Spleen (tissue), 11 donors: ENCODE data around the gene RAI2. TPM values are rescaled to one million over a fixed set of nuclear protein-coding genes. Genes with fewer than 3 reads are reported as not detected.

Experiments
- DNase-seq: peaks from one replicate; pipeline ENCODE4 v3.0.0-alpha.2; 2020
- H3K27ac ChIP-seq, 8 donors: fragments of 200-600 bp; sonication (generic) in 7 of 8; 1 replicate in 4 of 8; 2 replicates in 4 of 8; pipeline versions ENCODE4 v1.5.0 to v1.8.0; 2016 to 2021; ENCODE audit warnings: inconsistent platforms in 4 of 8, mild to moderate bottlenecking in 4 of 8, moderate library complexity in 1 of 8
- H3K27me3 ChIP-seq, 7 donors: fragments of 200-600 bp; sonication (generic) in 6 of 7; replicated peaks in 1 of 7; 1 replicate in 4 of 7; 2 replicates in 3 of 7; pipeline versions ENCODE4 v1.5.0 to v1.8.0; 2016 to 2021; ENCODE audit warnings: inconsistent platforms in 3 of 7, mild to moderate bottlenecking in 1 of 7
- H3K36me3 ChIP-seq, 6 donors: fragments of 200-600 bp; sonication (generic) in 5 of 6; 1 replicate in 4 of 6; 2 replicates in 2 of 6; pipeline versions ENCODE4 v1.5.0 to v1.8.0; 2016 to 2021; ENCODE audit warnings: inconsistent platforms in 2 of 6
- H3K4me1 ChIP-seq, 6 donors: fragments of 200-600 bp; sonication (generic) in 5 of 6; 1 replicate in 3 of 6; 2 replicates in 3 of 6; pipeline versions ENCODE4 v1.5.0 to v1.8.0; 2016 to 2021; ENCODE audit warnings: inconsistent platforms in 3 of 6
- H3K4me3 ChIP-seq, 8 donors: fragments of 200-600 bp; sonication (generic) in 7 of 8; 1 replicate in 4 of 8; 2 replicates in 4 of 8; pipeline versions ENCODE4 v1.5.0 to v1.8.0; 2016 to 2021; ENCODE audit warnings: inconsistent platforms in 4 of 8, mild to moderate bottlenecking in 4 of 8, moderate library complexity in 2 of 8
- H3K9me3 ChIP-seq, 8 donors: fragments of 200-600 bp; sonication (generic) in 7 of 8; 1 replicate in 4 of 8; 2 replicates in 4 of 8; pipeline versions ENCODE4 v1.5.0 to v1.8.0; 2016 to 2021; ENCODE audit warnings: inconsistent platforms in 4 of 8
- CTCF ChIP-seq, 11 experiments: fragments of 200-600 bp in 7 of 11; fragments of 450-650 bp in 4 of 11; sonication (generic) in 4 of 11; IDR thresholded peaks in 8 of 11; conservative IDR thresholded peaks in 3 of 11; 1 replicate in 7 of 11; 2 replicates in 4 of 11; pipeline versions ENCODE4 v1.4.0 to v1.8.0; 2016 to 2021; ENCODE audit warnings: antibody characterized with exemption in 11 of 11, inconsistent platforms in 4 of 11, mild to moderate bottlenecking in 1 of 11
- POLR2A ChIP-seq, 3 donors: fragments of 450-650 bp; IDR thresholded peaks; one replicate each; pipeline ENCODE4 v1.5.1; 2017; ENCODE audit warnings: antibody characterized with exemption in 3 of 3, mild to moderate bottlenecking in 1 of 3
- POLR2AphosphoS5 ChIP-seq, 3 donors: sonication (generic); formaldehyde crosslinking; IDR thresholded peaks; one replicate each; pipeline ENCODE4 v1.5.1; 2017; ENCODE audit warnings: antibody characterized with exemption in 3 of 3
- WGBS, 5 donors: extraction: QIAGEN DNeasy Blood & Tissue Kit in 3 of 5; methylation state at CpG; one replicate each; pipeline versions ENCODE4 v1.1.5 to v1.1.7; 2013 to 2018; 5-methylcytosine and 5-hydroxymethylcytosine counted together
- intact Hi-C: fragments of 100-400 bp; cut with DNase I; formaldehyde crosslinking; loops from one replicate; pipeline ENCODE4 v1.15.0; 2023; ENCODE audit warnings: low total_unique reads
- polyA plus RNA-seq, 3 donors: library from polyadenylated mRNA; stranded (reverse); fragments of 200-250 nt; gene quantifications; one replicate each; pipeline ENCODE4 v1.2.1, GENCODE V29; 2013
- total RNA-seq, 7 donors: library from RNA; depleted of rRNA in 3 of 7; stranded (reverse); fragments of >200 nt in 3 of 7; fragmentation: NEBNext Ultra II Directional in 4 of 7; extraction: Animal tissue kit (Norgen Biotek cat#: 25700) in 4 of 7; gene quantifications; one replicate each; pipeline versions ENCODE4 v1.1.0 to v1.2.1, GENCODE V29; 2016 to 2021
- donor health status: healthy with polysubstance abuse.
- donor health status: DM: no; HTN: no; CAD: no; lungs with moderate emphysema.
- donor health status: DM: no; HTN: no; CAD: no.
- donor health status: Bipolar disorder and iron deficiency.
- donor health status: healthy.
- donor health status: DM: no; HTN: no; CAD: no.
- donor health status: DM: yes; HTN: yes; CAD: no.

RAI2 gene
- total and polyA plus RNA-seq, 10 donors: 2.2 to 6.3 (median 4.0) TPM

GRCh38 chrX:17812763-17813162, 48.3 kb downstream of the RAI2 start:
- Histone ChIP-seq H3K27ac (no peak overlapping the region), H3K27me3 (peaks cover 0 to 3% (median 0%) of the 10 kb centered on the region in 7 donors), H3K4me1 (no peaks in the 10 kb centered on the region), H3K4me3 (no peak overlapping the region), H3K9me3 (no peaks in the 10 kb centered on the region), H3K36me3 (no peaks in the 10 kb centered on the region)
- no peak for TF ChIP-seq POLR2A (IDR thresholded peaks at IDR 0.05)
- TF ChIP-seq POLR2AphosphoS5 (IDR thresholded peaks at IDR 0.05): no peak
- TF ChIP-seq CTCF (IDR thresholded peaks at IDR 0.05 in 8 of 11, conservative IDR thresholded peaks at IDR 0.05 in 3 of 11): peak in 1 of 11 experiments; percentile 21
- DNase-seq: no peak
- intact Hi-C loops: no loop called here
- WGBS, 5 donors: 31 to 60% (median 38%) methylated on average over 1 of the region's 1 CpG

DNA sequence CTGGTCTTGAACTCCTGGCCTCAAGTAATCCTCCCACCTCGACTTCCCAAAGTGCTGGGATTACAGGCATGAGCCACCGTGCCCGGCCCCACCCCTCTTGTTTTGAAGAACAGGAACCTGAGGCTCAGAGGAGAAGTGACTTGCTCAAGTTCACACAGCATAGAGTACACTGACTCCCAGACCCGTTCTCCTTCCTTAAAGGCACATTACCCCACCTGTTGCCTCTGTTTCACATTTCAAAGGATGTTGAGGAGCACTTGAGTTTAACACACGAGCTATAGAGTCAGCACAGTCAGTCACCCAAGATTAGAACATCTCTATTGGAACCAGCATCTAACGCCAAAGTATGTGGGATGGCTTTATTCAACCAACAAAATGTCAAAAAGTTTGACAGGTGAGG, 51.1 kb downstream of the RAI2 start:
- Histone ChIP-seq H3K4me1 (no peaks in the 10 kb centered on the region), H3K36me3 (no peaks in the 10 kb centered on the region), H3K27ac (no peak overlapping the region), H3K4me3 (no peak overlapping the region), H3K9me3 (no peaks in the 10 kb centered on the region), H3K27me3 (peaks cover 0 to 3% (median 0%) of the 10 kb centered on the region in 7 donors)
- TF ChIP-seq CTCF (IDR thresholded peaks at IDR 0.05 in 8 of 11, conservative IDR thresholded peaks at IDR 0.05 in 3 of 11) (no peak), POLR2AphosphoS5 (IDR thresholded peaks at IDR 0.05) (no peak), POLR2A (IDR thresholded peaks at IDR 0.05) (no peak)
- 39 to 73% (median 57%) methylated on average over 3 to 6 of the region's 6 CpGs for WGBS, 5 donors
- no peak for DNase-seq
- intact Hi-C loops: no loop called here

GRCh38 chrX:17809273-17809672, 51.8 kb downstream of the RAI2 start:
- Histone ChIP-seq H3K27me3 (peaks cover 0 to 3% (median 0%) of the 10 kb centered on the region in 7 donors), H3K9me3 (no peaks in the 10 kb centered on the region), H3K27ac (no peak overlapping the region), H3K36me3 (no peaks in the 10 kb centered on the region), H3K4me3 (no peak overlapping the region), H3K4me1 (no peaks in the 10 kb centered on the region)
- intact Hi-C loops: no loop called here
- WGBS, 5 donors: 71 to 89% (median 75%) methylated on average over 4 of the region's 4 CpGs
- no peak for DNase-seq
- TF ChIP-seq CTCF (IDR thresholded peaks at IDR 0.05 in 8 of 11, conservative IDR thresholded peaks at IDR 0.05 in 3 of 11): no peak
- no peak for TF ChIP-seq POLR2AphosphoS5 (IDR thresholded peaks at IDR 0.05)
- TF ChIP-seq POLR2A (IDR thresholded peaks at IDR 0.05): no peak

DNA sequence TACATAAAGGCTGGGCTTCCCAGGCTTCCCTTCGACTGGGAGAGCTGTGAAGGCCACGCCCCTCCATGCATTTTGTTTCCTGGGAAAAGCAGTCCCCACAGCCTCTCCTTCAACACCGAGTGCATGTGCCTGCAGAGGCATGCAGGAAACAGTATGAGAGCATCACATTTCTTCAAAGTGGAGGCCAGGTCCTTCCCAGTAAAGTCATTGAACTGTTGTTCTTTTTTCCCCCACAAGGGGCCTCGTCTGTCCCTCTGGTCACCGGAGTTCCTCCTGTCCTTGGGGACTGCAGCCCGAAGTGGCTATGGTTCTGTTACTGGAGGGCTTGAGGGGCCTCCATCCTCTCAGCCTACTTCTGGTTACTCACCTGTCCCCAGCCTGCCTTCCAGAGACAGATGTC, 56.0 kb downstream of the RAI2 start:
- intact Hi-C loops: no loop called here
- DNase-seq: no peak
- Histone ChIP-seq H3K27me3 (no peaks in the 10 kb centered on the region), H3K9me3 (no peaks in the 10 kb centered on the region), H3K4me3 (no peak overlapping the region), H3K36me3 (no peaks in the 10 kb centered on the region), H3K27ac (no peak overlapping the region), H3K4me1 (no peaks in the 10 kb centered on the region)
- TF ChIP-seq CTCF (IDR thresholded peaks at IDR 0.05 in 8 of 11, conservative IDR thresholded peaks at IDR 0.05 in 3 of 11) (no peak), POLR2A (IDR thresholded peaks at IDR 0.05) (no peak), POLR2AphosphoS5 (IDR thresholded peaks at IDR 0.05) (no peak)
- WGBS, 5 donors: 49 to 85% (median 58%) methylated on average over 5 to 6 of the region's 6 CpGs
